GM19463 (cell line): ENCODE results near the gene FAM222B.
"Not testable (repeated sequence)": the region's sequence is repeated elsewhere in the genome, so short reads cannot be mapped to it uniquely, and the experiment has no call there.

Source experiments
- ATAC-seq: cut with Tn5 transposase; IDR thresholded peaks from one replicate; pipeline ENCODE4 v1.9.1; 2021; ENCODE audit warnings: mild to moderate bottlenecking, moderate library complexity; ENCODE audit not compliant: unreplicated experiment

Gene FAM222B

GRCh38 chr17:28729950-28730330 is 112.7 kb downstream of the FAM222B start:
- no peak for ATAC-seq

DNA sequence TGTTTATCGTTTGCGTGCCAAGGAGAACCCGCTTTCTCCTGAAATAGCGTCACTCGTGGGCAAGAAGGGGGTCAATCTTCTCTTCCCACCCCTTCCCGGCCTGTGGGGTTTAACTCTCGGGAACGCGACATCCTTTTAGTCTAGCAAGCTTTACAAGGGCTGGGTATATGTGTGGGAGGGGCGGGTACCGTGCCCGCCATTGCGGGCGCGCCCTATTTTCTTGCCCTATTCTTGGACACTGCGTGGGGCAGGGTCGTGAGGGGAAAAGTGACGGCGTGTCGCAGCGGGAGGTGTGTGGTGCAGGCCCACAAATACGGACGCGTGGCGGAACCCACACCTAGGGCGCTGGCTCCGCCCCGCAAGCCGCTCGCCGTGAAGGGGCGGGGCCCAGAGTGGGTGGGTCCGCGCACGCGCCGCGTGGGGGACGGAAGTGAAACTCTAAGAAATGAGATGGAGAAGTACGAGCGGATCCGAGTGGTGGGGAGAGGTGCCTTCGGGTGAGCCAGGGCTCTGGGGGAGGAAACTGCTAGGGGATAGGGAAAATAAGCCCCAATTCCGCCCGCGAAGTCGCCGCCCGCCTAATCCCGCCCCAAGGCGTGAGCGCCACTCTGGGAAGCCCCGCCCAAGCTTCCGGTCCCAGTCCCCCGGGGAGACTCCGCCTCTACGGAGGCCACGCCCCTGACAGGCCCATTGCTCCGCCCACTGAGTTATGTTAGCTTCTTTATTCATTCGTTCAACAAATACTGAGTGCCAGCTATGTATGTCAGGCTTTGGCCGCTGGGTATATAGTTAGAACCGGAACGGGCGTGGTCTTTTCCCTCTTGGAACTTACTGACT is 114.0 kb downstream of the FAM222B start, which contains the start of gene NEK8:
TSS of gene NEK8 (plus strand) at position 425 of the 837 bp plus-strand sequence. CDS start at position 451, 26 bp downstream.
- peak; percentile 25 for ATAC-seq

- peak; percentile 35 for ATAC-seq
Measured at GRCh38 chr17:28726627-28727491, 115.7 kb downstream of the FAM222B start.

DNA sequence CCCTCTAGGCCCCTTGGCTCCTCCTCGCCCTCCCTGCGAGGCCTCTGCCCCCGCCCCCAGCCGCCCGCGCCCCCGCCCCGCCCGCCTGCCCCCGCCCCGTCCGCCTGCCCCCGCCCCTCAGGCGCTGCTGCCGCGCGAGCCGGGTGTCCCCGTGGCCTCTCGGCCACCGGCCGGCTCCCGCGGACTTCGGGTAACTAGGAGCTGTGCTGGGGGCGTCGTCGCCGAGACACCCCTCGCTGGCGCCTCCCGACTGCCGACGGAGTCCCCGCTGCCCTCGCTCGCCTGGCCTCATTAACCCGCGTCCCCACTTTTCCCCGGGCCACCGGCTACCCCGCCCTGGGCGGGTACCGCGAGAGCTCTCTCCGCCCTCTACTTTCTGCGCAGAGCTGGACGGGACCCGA is 116.4 kb downstream of the FAM222B start, which contains the start of gene TLCD1:
TSS of gene TLCD1 (minus strand) at position 8 of the 401 bp plus-strand sequence. CDS start 136 bp downstream, outside the sequence.
- no peak for ATAC-seq

- ATAC-seq, result no peak
Measured at GRCh38 chr17:28725660-28726225, 116.8 kb downstream of the FAM222B start.

- ATAC-seq, result no peak
Measured at GRCh38 chr17:28725166-28725659, 117.4 kb downstream of the FAM222B start.

GRCh38 chr17:28724500-28725165 is 118.0 kb downstream of the FAM222B start:
- ATAC-seq, result no peak

- not testable (repeated sequence) for ATAC-seq
Measured at GRCh38 chr17:28723836-28724499, 118.6 kb downstream of the FAM222B start.

- ATAC-seq, result no peak
Measured at GRCh38 chr17:28723159-28723835, 119.3 kb downstream of the FAM222B start.

GRCh38 chr17:28722417-28723158 is 120.0 kb downstream of the FAM222B start:
- ATAC-seq, result no peak

GRCh38 chr17:28720997-28721329 is 121.6 kb downstream of the FAM222B start:
- ATAC-seq, result not testable (repeated sequence)

DNA sequence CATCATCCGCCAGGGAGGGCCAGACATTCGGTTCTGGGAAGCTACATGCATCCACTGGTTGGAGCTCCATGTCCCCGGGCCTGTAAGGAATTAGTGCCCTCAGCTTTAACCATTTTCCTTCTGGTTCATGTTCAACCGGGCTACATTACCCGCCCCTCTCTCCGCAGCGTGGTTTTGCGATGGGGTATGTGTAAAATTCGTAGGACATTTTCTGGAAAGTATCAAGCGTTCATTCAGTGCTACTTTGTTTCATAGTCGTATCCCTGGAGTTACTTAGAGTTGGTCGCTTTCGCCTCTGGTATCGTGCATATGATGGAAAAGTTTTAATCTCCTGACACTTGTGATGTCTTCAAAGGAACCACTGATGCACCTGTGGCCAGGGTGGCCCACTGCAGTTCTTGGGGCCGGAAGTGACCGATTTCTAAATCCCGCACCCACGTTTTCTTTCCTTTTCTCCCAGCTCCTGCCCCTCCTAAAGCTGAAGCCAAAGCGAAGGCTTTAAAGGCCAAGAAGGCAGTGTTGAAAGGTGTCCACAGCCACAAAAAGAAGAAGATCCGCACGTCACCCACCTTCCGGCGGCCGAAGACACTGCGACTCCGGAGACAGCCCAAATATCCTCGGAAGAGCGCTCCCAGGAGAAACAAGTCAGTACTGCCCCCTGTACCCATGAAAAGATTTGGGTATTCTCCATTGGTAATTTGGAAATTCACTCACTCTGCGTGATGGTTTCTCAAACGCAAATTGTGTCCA is 122.2 kb downstream of the FAM222B start:
- no peak for ATAC-seq

- ATAC-seq, result no peak
Measured at GRCh38 chr17:28719021-28719433, 123.6 kb downstream of the FAM222B start.

- ATAC-seq, result no peak
Measured at GRCh38 chr17:28718333-28719020, 124.1 kb downstream of the FAM222B start.

GRCh38 chr17:28717578-28718332 is 124.8 kb downstream of the FAM222B start, which contains the start of gene RAB34:
RAB34 (minus strand) TSS chr17:28717868; CDS start chr17:28717266, 602 bp downstream.
- ATAC-seq, result no peak

GRCh38 chr17:28716740-28717577 is 125.6 kb downstream of the FAM222B start:
- no peak for ATAC-seq
